RWPE2 (cell line): ENCODE measurements around the gene RTRAF.

ENCODE experiments used
- ATAC-seq: fragments of 200-7000 bp; cut with Tn5 transposase; 3 replicates; pipeline ENCODE4 v1.9.1; 2021; ENCODE audit warnings: low read depth
- DNase-seq: peaks from one replicate; pipeline ENCODE4 v3.0.0-alpha.2; 2020; ENCODE audit warnings: low spot score
- H3K27ac ChIP-seq: fragments of 450-650 bp; 2 replicates; pipeline ENCODE4 v1.5.1; 2017; ENCODE audit warnings: mild to moderate bottlenecking; ENCODE audit not compliant: poor library complexity, severe bottlenecking
- H3K27me3 ChIP-seq: fragments of 250-450 bp; sonication (Bioruptor Pico); 2 replicates; pipeline ENCODE4 v1.5.1; 2021; ENCODE audit warnings: mild to moderate bottlenecking, moderate library complexity; ENCODE audit not compliant: insufficient read depth, poor library complexity, severe bottlenecking
- H3K36me3 ChIP-seq: fragments of 250-450 bp; sonication (Bioruptor Pico); 2 replicates; pipeline ENCODE4 v1.5.1; 2020; ENCODE audit warnings: low read depth, mild to moderate bottlenecking, moderate library complexity
- H3K4me1 ChIP-seq: fragments of 250-450 bp; sonication (Bioruptor Pico); 2 replicates; pipeline ENCODE4 v1.5.1; 2021; ENCODE audit warnings: mild to moderate bottlenecking, moderate library complexity; ENCODE audit not compliant: insufficient read depth, poor library complexity, severe bottlenecking
- H3K4me3 ChIP-seq: fragments of 250-450 bp; sonication (Bioruptor Pico); 2 replicates; pipeline ENCODE4 v1.5.1; 2021; ENCODE audit warnings: mild to moderate bottlenecking, moderate library complexity; ENCODE audit not compliant: severe bottlenecking
- H3K9me3 ChIP-seq: fragments of 250-450 bp; sonication (Bioruptor Pico); 2 replicates; pipeline ENCODE4 v1.5.1; 2021; ENCODE audit warnings: mild to moderate bottlenecking, moderate library complexity; ENCODE audit not compliant: severe bottlenecking
- CTCF ChIP-seq: fragments of 450-650 bp; IDR thresholded peaks from one replicate; pipeline ENCODE4 v1.5.1; 2017; ENCODE audit warnings: mild to moderate bottlenecking, moderate library complexity; ENCODE audit not compliant: poor library complexity, severe bottlenecking

RTRAF gene

GRCh38 chr14:51990488-51990887 is 1.1 kb downstream of the RTRAF start:
- no peak for ATAC-seq
- H3K27me3 ChIP-seq, result no peaks in the 10 kb centered on the region
- peak overlapping the region; percentile 92 for H3K4me3 ChIP-seq
- no peak for TF ChIP-seq CTCF
- no peaks in the 10 kb centered on the region for H3K9me3 ChIP-seq
- H3K27ac ChIP-seq, result no peak overlapping the region
- no peak for DNase-seq
- H3K36me3 ChIP-seq, result peaks cover 50% of the 10 kb centered on the region
- peaks cover 9% of the 10 kb centered on the region for H3K4me1 ChIP-seq

DNA sequence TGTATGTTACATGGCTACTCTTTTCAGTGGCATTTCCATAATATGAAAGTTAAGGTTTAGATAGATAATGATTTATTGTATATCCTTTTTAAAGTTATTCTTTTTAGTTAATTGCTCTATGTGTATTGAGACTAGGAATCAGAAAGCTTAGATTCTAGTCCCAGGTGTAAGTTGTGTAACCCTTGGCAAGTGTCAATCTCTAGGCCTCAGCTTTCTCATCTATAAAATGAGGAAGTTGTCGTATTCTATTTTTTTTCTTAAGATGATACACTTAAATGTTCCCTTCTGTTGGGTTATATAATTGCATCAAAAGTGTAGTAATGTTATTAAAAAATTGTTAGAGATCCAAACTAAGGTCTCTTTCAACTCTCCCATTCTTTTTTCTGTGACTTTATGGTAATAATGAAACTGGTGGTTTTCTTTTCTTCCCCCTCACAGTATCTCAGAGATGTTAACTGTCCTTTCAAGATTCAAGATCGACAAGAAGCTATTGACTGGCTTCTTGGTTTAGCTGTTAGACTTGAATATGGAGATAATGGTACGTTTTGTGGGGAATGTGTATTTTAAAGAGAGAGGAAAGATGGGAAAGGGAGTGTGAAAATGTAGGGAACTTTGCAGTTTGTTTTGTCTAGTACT is 4.1 kb downstream of the RTRAF start:
- H3K27ac ChIP-seq, result no peak overlapping the region
- no peaks in the 10 kb centered on the region for H3K27me3 ChIP-seq
- ATAC-seq (no peak), DNase-seq (no peak)
- H3K4me3 ChIP-seq, result no peak overlapping the region
- TF ChIP-seq CTCF, result no peak
- peaks cover 9% of the 10 kb centered on the region for H3K4me1 ChIP-seq
- no peaks in the 10 kb centered on the region for H3K9me3 ChIP-seq
- peaks cover 79% of the 10 kb centered on the region for H3K36me3 ChIP-seq

DNA sequence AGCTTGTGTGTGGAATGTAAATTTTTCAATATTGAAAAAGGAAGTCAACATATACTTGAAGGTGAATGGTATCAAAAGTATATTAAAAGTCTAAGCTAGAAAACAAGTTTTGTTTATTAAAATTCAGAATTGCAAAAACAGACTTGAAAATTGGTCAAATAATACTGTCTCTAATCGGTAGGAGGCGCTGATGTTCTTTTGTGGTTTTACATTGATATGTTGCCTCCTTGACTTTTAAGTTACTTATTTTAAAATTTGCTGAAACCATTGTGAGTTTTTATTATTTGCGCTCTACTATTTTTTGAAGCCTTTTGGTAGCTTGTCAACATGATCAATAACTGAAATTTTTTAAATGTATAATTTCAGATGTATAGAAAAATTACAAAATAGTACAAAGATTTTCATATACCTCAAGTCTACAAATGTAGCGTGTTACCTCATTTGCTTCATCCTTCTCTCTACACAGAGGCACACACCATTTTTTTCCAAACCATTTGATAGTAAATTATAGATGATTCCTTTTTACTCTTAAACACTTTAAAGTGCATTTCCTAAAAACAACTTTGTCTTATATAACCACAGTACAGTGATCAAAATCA is 6.9 kb downstream of the RTRAF start:
- Histone ChIP-seq H3K27me3 (no peaks in the 10 kb centered on the region), H3K4me3 (no peak overlapping the region), H3K4me1 (no peaks in the 10 kb centered on the region), H3K9me3 (no peaks in the 10 kb centered on the region), H3K27ac (no peak overlapping the region), H3K36me3 (peaks cover 100% of the 10 kb centered on the region)
- peak; percentile 92 for TF ChIP-seq CTCF
- DNase-seq, result no peak
- ATAC-seq, result no peak

GRCh38 chr14:51998348-51998747 is 9.0 kb downstream of the RTRAF start:
- Histone ChIP-seq H3K36me3 (peaks cover 100% of the 10 kb centered on the region), H3K4me1 (no peaks in the 10 kb centered on the region), H3K9me3 (no peaks in the 10 kb centered on the region)

More at GRCh38 chr14:51998348-51998747, 9.0 kb downstream of the RTRAF start:
- no peak for TF ChIP-seq CTCF
- ATAC-seq, result no peak
- no peak overlapping the region for H3K4me3 ChIP-seq
- H3K27ac ChIP-seq, result no peak overlapping the region
- DNase-seq, result no peak
- no peaks in the 10 kb centered on the region for H3K27me3 ChIP-seq
